ENCODE measurements around the gene NWD2. TPM values are rescaled to one million over a fixed set of nuclear protein-coding genes. Genes with fewer than 3 reads are reported as not detected.

Gene NWD2
- total RNA-seq, 1 experiment from 2014 or later, result 0.03 TPM

GRCh38 chr4:37434469-37434868, 189.9 kb downstream of the NWD2 start:
- Histone ChIP-seq H3K36me3 (replicated peaks; ENCODE audit: control insufficient read depth, insufficient read depth, low read length) (no peaks in the 10 kb centered on the region), H3K4me3 (ENCODE audit: insufficient read depth, low read depth, low read length) (no peak overlapping the region), H3K27me3 (ENCODE audit: control insufficient read depth, insufficient read depth, low read length) (no peaks in the 10 kb centered on the region)
- DNase-seq, result peak; percentile 16

GRCh38 chr4:37436546-37436945, 192.0 kb downstream of the NWD2 start:
- Histone ChIP-seq H3K36me3 (replicated peaks; ENCODE audit: control insufficient read depth, insufficient read depth, low read length) (no peaks in the 10 kb centered on the region), H3K4me3 (ENCODE audit: insufficient read depth, low read depth, low read length) (no peak overlapping the region), H3K27me3 (ENCODE audit: control insufficient read depth, insufficient read depth, low read length) (no peaks in the 10 kb centered on the region)
- no peak for DNase-seq

GRCh38 chr4:37437163-37437562, 192.6 kb downstream of the NWD2 start:
- H3K4me3 ChIP-seq (ENCODE audit: insufficient read depth, low read depth, low read length), result no peak overlapping the region
- no peaks in the 10 kb centered on the region for H3K27me3 ChIP-seq (ENCODE audit: control insufficient read depth, insufficient read depth, low read length)
- no peak for DNase-seq
- no peaks in the 10 kb centered on the region for H3K36me3 ChIP-seq (replicated peaks; ENCODE audit: control insufficient read depth, insufficient read depth, low read length)

- DNase-seq, result no peak
- no peaks in the 10 kb centered on the region for H3K27me3 ChIP-seq (ENCODE audit: control insufficient read depth, insufficient read depth, low read length)
- no peaks in the 10 kb centered on the region for H3K36me3 ChIP-seq (replicated peaks; ENCODE audit: control insufficient read depth, insufficient read depth, low read length)
- no peak overlapping the region for H3K4me3 ChIP-seq (ENCODE audit: insufficient read depth, low read depth, low read length)
Observed at GRCh38 chr4:37438564-37439279, 194.2 kb downstream of the NWD2 start.

- no peaks in the 10 kb centered on the region for H3K36me3 ChIP-seq (replicated peaks; ENCODE audit: control insufficient read depth, insufficient read depth, low read length)
- H3K27me3 ChIP-seq (ENCODE audit: control insufficient read depth, insufficient read depth, low read length), result no peaks in the 10 kb centered on the region
- DNase-seq, result no peak
- no peak overlapping the region for H3K4me3 ChIP-seq (ENCODE audit: insufficient read depth, low read depth, low read length)
Observed at GRCh38 chr4:37439809-37440474, 195.4 kb downstream of the NWD2 start.

- Histone ChIP-seq H3K4me3 (ENCODE audit: insufficient read depth, low read depth, low read length) (no peak overlapping the region), H3K27me3 (ENCODE audit: control insufficient read depth, insufficient read depth, low read length) (no peaks in the 10 kb centered on the region), H3K36me3 (replicated peaks; ENCODE audit: control insufficient read depth, insufficient read depth, low read length) (no peaks in the 10 kb centered on the region)
- no peak for DNase-seq
Observed at GRCh38 chr4:37440501-37440900, 196.0 kb downstream of the NWD2 start.

- H3K36me3 ChIP-seq (replicated peaks; ENCODE audit: control insufficient read depth, insufficient read depth, low read length), result no peaks in the 10 kb centered on the region
- H3K27me3 ChIP-seq (ENCODE audit: control insufficient read depth, insufficient read depth, low read length), result no peaks in the 10 kb centered on the region
- H3K4me3 ChIP-seq (ENCODE audit: insufficient read depth, low read depth, low read length), result no peak overlapping the region
- no peak for DNase-seq
Observed at GRCh38 chr4:37441231-37442061, 196.9 kb downstream of the NWD2 start.

- Histone ChIP-seq H3K36me3 (replicated peaks; ENCODE audit: control insufficient read depth, insufficient read depth, low read length) (no peaks in the 10 kb centered on the region), H3K4me3 (ENCODE audit: insufficient read depth, low read depth, low read length) (no peak overlapping the region), H3K27me3 (ENCODE audit: control insufficient read depth, insufficient read depth, low read length) (no peaks in the 10 kb centered on the region)
- DNase-seq, result no peak
Observed at GRCh38 chr4:37442062-37442323, 197.4 kb downstream of the NWD2 start.

- no peak for DNase-seq
Observed at GRCh38 chr4:37443137-37443536, 198.6 kb downstream of the NWD2 start.

GRCh38 chr4:37445023-37445422, 200.5 kb downstream of the NWD2 start:
- DNase-seq, result no peak
- no peaks in the 10 kb centered on the region for H3K36me3 ChIP-seq (replicated peaks; ENCODE audit: control insufficient read depth, insufficient read depth, low read length)
- H3K27me3 ChIP-seq (ENCODE audit: control insufficient read depth, insufficient read depth, low read length), result no peaks in the 10 kb centered on the region
- H3K4me3 ChIP-seq (ENCODE audit: insufficient read depth, low read depth, low read length), result no peak overlapping the region

More at GRCh38 chr4:37443137-37443536, 198.6 kb downstream of the NWD2 start:
- Histone ChIP-seq H3K27me3 (ENCODE audit: control insufficient read depth, insufficient read depth, low read length) (no peaks in the 10 kb centered on the region), H3K4me3 (ENCODE audit: insufficient read depth, low read depth, low read length) (no peak overlapping the region), H3K36me3 (replicated peaks; ENCODE audit: control insufficient read depth, insufficient read depth, low read length) (no peaks in the 10 kb centered on the region)

- no peak for DNase-seq
Observed at GRCh38 chr4:37446016-37446415, 201.5 kb downstream of the NWD2 start.

GRCh38 chr4:37447886-37448285, 203.3 kb downstream of the NWD2 start:
- Histone ChIP-seq H3K36me3 (replicated peaks; ENCODE audit: control insufficient read depth, insufficient read depth, low read length) (no peaks in the 10 kb centered on the region), H3K27me3 (ENCODE audit: control insufficient read depth, insufficient read depth, low read length) (no peaks in the 10 kb centered on the region), H3K4me3 (ENCODE audit: insufficient read depth, low read depth, low read length) (no peak overlapping the region)
- no peak for DNase-seq

More at GRCh38 chr4:37446016-37446415, 201.5 kb downstream of the NWD2 start:
- Histone ChIP-seq H3K27me3 (ENCODE audit: control insufficient read depth, insufficient read depth, low read length) (no peaks in the 10 kb centered on the region), H3K36me3 (replicated peaks; ENCODE audit: control insufficient read depth, insufficient read depth, low read length) (no peaks in the 10 kb centered on the region), H3K4me3 (ENCODE audit: insufficient read depth, low read depth, low read length) (no peak overlapping the region)

- H3K4me3 ChIP-seq (ENCODE audit: insufficient read depth, low read depth, low read length), result no peak overlapping the region
- H3K36me3 ChIP-seq (replicated peaks; ENCODE audit: control insufficient read depth, insufficient read depth, low read length), result no peaks in the 10 kb centered on the region
- DNase-seq, result no peak
- peaks cover 13% of the 10 kb centered on the region for H3K27me3 ChIP-seq (ENCODE audit: control insufficient read depth, insufficient read depth, low read length)
Observed at GRCh38 chr4:37450309-37450708, 205.8 kb downstream of the NWD2 start.

- no peak overlapping the region for H3K4me3 ChIP-seq (ENCODE audit: insufficient read depth, low read depth, low read length)
- DNase-seq, result no peak
- no peaks in the 10 kb centered on the region for H3K36me3 ChIP-seq (replicated peaks; ENCODE audit: control insufficient read depth, insufficient read depth, low read length)
- peaks cover 13% of the 10 kb centered on the region for H3K27me3 ChIP-seq (ENCODE audit: control insufficient read depth, insufficient read depth, low read length)
Observed at GRCh38 chr4:37450911-37451310, 206.4 kb downstream of the NWD2 start.

- peaks cover 13% of the 10 kb centered on the region for H3K27me3 ChIP-seq (ENCODE audit: control insufficient read depth, insufficient read depth, low read length)
- no peak for DNase-seq
- H3K4me3 ChIP-seq (ENCODE audit: insufficient read depth, low read depth, low read length), result no peak overlapping the region
Observed at GRCh38 chr4:37451656-37452055, 207.1 kb downstream of the NWD2 start.

More at GRCh38 chr4:37451656-37452055, 207.1 kb downstream of the NWD2 start:
- no peaks in the 10 kb centered on the region for H3K36me3 ChIP-seq (replicated peaks; ENCODE audit: control insufficient read depth, insufficient read depth, low read length)

Data from H7 (cell line).